Mesodermal cell (in vitro differentiated cells): ENCODE results near the gene TMEM273.
A peak's percentile ranks its signal among the peaks of the same experiment; 100 is the strongest.

ENCODE experiments used
- H3K27ac ChIP-seq: 2 replicates; pipeline ENCODE4 v1.7.0; 2013; ENCODE audit warnings: mild to moderate bottlenecking, low read depth, low read length, moderate library complexity; ENCODE audit not compliant: severe bottlenecking
- H3K36me3 ChIP-seq: 2 replicates; pipeline ENCODE4 v1.7.1; 2013; ENCODE audit warnings: mild to moderate bottlenecking, low read length, moderate library complexity; ENCODE audit not compliant: control insufficient read depth, insufficient read depth
- H3K4me1 ChIP-seq: one replicate; pipeline ENCODE4 v1.7.1; 2013; ENCODE audit warnings: mild to moderate bottlenecking, low read length; ENCODE audit not compliant: insufficient read depth, control insufficient read depth, poor library complexity, severe bottlenecking
- H3K4me3 ChIP-seq: 2 replicates; pipeline ENCODE4 v1.7.0; 2013; ENCODE audit warnings: low read length, control low read depth, mild to moderate bottlenecking; ENCODE audit not compliant: insufficient read depth, poor library complexity, severe bottlenecking; ENCODE audit errors: extremely low read depth
- H3K9me3 ChIP-seq: 2 replicates; pipeline ENCODE4 v1.7.1; 2013; ENCODE audit warnings: mild to moderate bottlenecking, low read length, moderate library complexity; ENCODE audit not compliant: control insufficient read depth
- whole genome bisulfite sequencing, 2 experiments: methylation state at CpG; one replicate each; pipeline ENCODE4 v1.1.5; 2013; ENCODE audit warnings: missing lambda C conversion rate in 2 of 2; ENCODE audit not compliant: insufficient coverage in 2 of 2; 5-methylcytosine and 5-hydroxymethylcytosine counted together

Gene TMEM273

GRCh38 chr10:49176310-49177268 lies 11.6 kb downstream of the TMEM273 start:
- H3K4me3 ChIP-seq, result no peak overlapping the region
- peaks cover 15% of the 10 kb centered on the region for H3K4me1 ChIP-seq
- H3K36me3 ChIP-seq, result no peaks in the 10 kb centered on the region
- WGBS, 2 experiments, result 91 to 96% methylated on average over 11 to 12 of the region's 19 CpGs
- no peaks in the 10 kb centered on the region for H3K9me3 ChIP-seq
- peak overlapping the region; percentile 25 for H3K27ac ChIP-seq

GRCh38 chr10:49175587-49176309 lies 12.4 kb downstream of the TMEM273 start:
- Histone ChIP-seq H3K36me3 (no peaks in the 10 kb centered on the region), H3K27ac (no peak overlapping the region), H3K4me3 (no peak overlapping the region), H3K4me1 (peaks cover 15% of the 10 kb centered on the region), H3K9me3 (no peaks in the 10 kb centered on the region)
- WGBS, 2 experiments, result 96 to 100% methylated on average over 7 to 8 of the region's 8 CpGs

- Histone ChIP-seq H3K4me1 (peaks cover 15% of the 10 kb centered on the region), H3K36me3 (no peaks in the 10 kb centered on the region), H3K9me3 (no peaks in the 10 kb centered on the region), H3K4me3 (no peak overlapping the region), H3K27ac (no peak overlapping the region)
- 76 to 79% methylated on average over 9 to 10 of the region's 10 CpGs for WGBS, 2 experiments
Measured at GRCh38 chr10:49174926-49175500, 13.2 kb downstream of the TMEM273 start.

GRCh38 chr10:49174261-49174925 lies 13.8 kb downstream of the TMEM273 start:
- Histone ChIP-seq H3K27ac (no peak overlapping the region), H3K36me3 (no peaks in the 10 kb centered on the region), H3K9me3 (no peaks in the 10 kb centered on the region), H3K4me1 (peaks cover 15% of the 10 kb centered on the region), H3K4me3 (no peak overlapping the region)
- 85 to 91% methylated on average over 13 to 14 of the region's 15 CpGs for WGBS, 2 experiments

GRCh38 chr10:49173853-49174252 lies 14.3 kb downstream of the TMEM273 start:
- Histone ChIP-seq H3K4me1 (peaks cover 15% of the 10 kb centered on the region), H3K9me3 (no peaks in the 10 kb centered on the region), H3K27ac (no peak overlapping the region), H3K4me3 (no peak overlapping the region), H3K36me3 (no peaks in the 10 kb centered on the region)
- WGBS, 2 experiments, result 89 to 94% methylated on average over 2 to 3 of the region's 4 CpGs

- H3K4me3 ChIP-seq, result no peak overlapping the region
- WGBS, 2 experiments, result 89% methylated on average over 6 to 10 of the region's 11 CpGs
- no peaks in the 10 kb centered on the region for H3K36me3 ChIP-seq
- no peak overlapping the region for H3K27ac ChIP-seq
- no peaks in the 10 kb centered on the region for H3K9me3 ChIP-seq
- H3K4me1 ChIP-seq, result peaks cover 15% of the 10 kb centered on the region
Measured at GRCh38 chr10:49173201-49173772, 14.9 kb downstream of the TMEM273 start.

GRCh38 chr10:49172777-49173132 lies 15.4 kb downstream of the TMEM273 start:
- H3K4me1 ChIP-seq, result peaks cover 10% of the 10 kb centered on the region
- no peaks in the 10 kb centered on the region for H3K36me3 ChIP-seq
- no peak overlapping the region for H3K4me3 ChIP-seq
- no peaks in the 10 kb centered on the region for H3K9me3 ChIP-seq
- WGBS, 2 experiments, result 82 to 89% methylated on average over 2 to 3 of the region's 3 CpGs
- no peak overlapping the region for H3K27ac ChIP-seq

GRCh38 chr10:49172061-49172776 lies 16.0 kb downstream of the TMEM273 start:
- Histone ChIP-seq H3K27ac (no peak overlapping the region), H3K4me1 (peaks cover 5% of the 10 kb centered on the region), H3K9me3 (no peaks in the 10 kb centered on the region), H3K4me3 (no peak overlapping the region), H3K36me3 (no peaks in the 10 kb centered on the region)
- 83 to 95% methylated on average over 1 to 2 of the region's 4 CpGs for WGBS, 2 experiments

- H3K9me3 ChIP-seq, result no peaks in the 10 kb centered on the region
- 81 to 94% methylated on average over 7 of the region's 7 CpGs for WGBS, 2 experiments
Measured at GRCh38 chr10:49171326-49172060, 16.7 kb downstream of the TMEM273 start.

More at GRCh38 chr10:49171326-49172060, 16.7 kb downstream of the TMEM273 start:
- Histone ChIP-seq H3K36me3 (no peaks in the 10 kb centered on the region), H3K4me1 (no peaks in the 10 kb centered on the region), H3K27ac (no peak overlapping the region), H3K4me3 (no peak overlapping the region)
